Naive B cell (primary cell): Measurements from ENCODE around the gene NAAA. TPM values are rescaled to one million over a fixed set of nuclear protein-coding genes. Genes with fewer than 3 reads are reported as not detected.
"Not testable (repeated sequence)": the region's sequence is repeated elsewhere in the genome, so short reads cannot be mapped to it uniquely, and the experiment has no call there.

Experiments
- ATAC-seq, 2 donors: fragments of 150-1000 bp; cut with Tn5 transposase; 2 replicates each; pipeline ENCODE4 v1.10.0; 2021; ENCODE audit warnings: low read depth in 2 of 2, mild to moderate bottlenecking in 2 of 2, moderate library complexity in 2 of 2
- DNase-seq: peaks from one replicate; pipeline ENCODE4 v3.0.0; 2022
- H3K27ac Mint-ChIP-seq, 6 donors: one replicate each; pipeline ENCODE4 v1.8.0; 2020 to 2022; ENCODE audit warnings: mild to moderate bottlenecking in 6 of 6, mixed read lengths in 6 of 6, moderate library complexity in 5 of 6, inconsistent platforms in 2 of 6
- H3K27me3 Mint-ChIP-seq, 3 donors: one replicate each; pipeline ENCODE4 v1.8.0; 2021 to 2022; ENCODE audit warnings: mixed read lengths in 3 of 3, mild to moderate bottlenecking in 1 of 3
- H3K36me3 Mint-ChIP-seq, 2 donors: one replicate each; pipeline ENCODE4 v1.8.0; 2020 to 2022; ENCODE audit warnings: mixed read lengths in 2 of 2, inconsistent platforms in 1 of 2, mild to moderate bottlenecking in 1 of 2
- H3K4me1 Mint-ChIP-seq, 3 donors: one replicate each; pipeline ENCODE4 v1.8.0; 2020 to 2022; ENCODE audit warnings: mixed read lengths in 3 of 3, inconsistent platforms in 1 of 3, mild to moderate bottlenecking in 1 of 3, moderate library complexity in 1 of 3
- H3K4me3 Mint-ChIP-seq, 8 donors: one replicate each; pipeline ENCODE4 v1.8.0; 2020 to 2022; ENCODE audit warnings: mild to moderate bottlenecking in 8 of 8, mixed read lengths in 8 of 8, moderate library complexity in 8 of 8, inconsistent platforms in 2 of 8
- H3K9me3 Mint-ChIP-seq, 7 donors: one replicate each; pipeline ENCODE4 v1.8.0; 2020 to 2022; ENCODE audit warnings: mixed read lengths in 7 of 7, mild to moderate bottlenecking in 5 of 7, inconsistent platforms in 2 of 7, moderate library complexity in 1 of 7
- polyA plus RNA-seq, 6 donors: library from polyadenylated mRNA; unstranded; fragments of 300-500 nt; fragmentation: Illumina TruSeq; gene quantifications; one replicate each; pipeline ENCODE4 v1.2.3, GENCODE V29; 2021; ENCODE audit warnings: low read depth in 6 of 6

NAAA gene
- polyA plus RNA-seq, 6 donors from 2014 or later = 32.6 to 53.0 (median 42.9) TPM

- DNase-seq (no peak), ATAC-seq (peak; percentile 71 to 75)
- H3K27me3 Mint-ChIP-seq = no peaks in the 10 kb centered on the region
- H3K4me1 Mint-ChIP-seq = peaks cover 0 to 9% (median 8%) of the 10 kb centered on the region in 3 donors
- no peak overlapping the region for H3K4me3 Mint-ChIP-seq
- H3K9me3 Mint-ChIP-seq = no peaks in the 10 kb centered on the region
- peak overlapping the region in 3 of 6 donors; percentile 19 to 85 (median 52) for H3K27ac Mint-ChIP-seq
- H3K36me3 Mint-ChIP-seq = peaks cover 6 to 8% of the 10 kb centered on the region in 2 donors
Measured at GRCh38 chr4:75948822-75949444, 8.1 kb upstream of the NAAA start.

GRCh38 chr4:75939890-75940691, 722 bp downstream of the NAAA start:
- H3K9me3 Mint-ChIP-seq = no peaks in the 10 kb centered on the region
- ATAC-seq (peak; percentile 56 to 57), DNase-seq (peak; percentile 49)
- peak overlapping the region; percentile 78 to 97 (median 95) for H3K27ac Mint-ChIP-seq
- H3K4me3 Mint-ChIP-seq = peak overlapping the region; percentile 94 to 100 (median 99)
- H3K36me3 Mint-ChIP-seq = no peaks in the 10 kb centered on the region
- peaks cover 0 to 20% (median 19%) of the 10 kb centered on the region in 3 donors for H3K4me1 Mint-ChIP-seq
- no peaks in the 10 kb centered on the region for H3K27me3 Mint-ChIP-seq

DNA sequence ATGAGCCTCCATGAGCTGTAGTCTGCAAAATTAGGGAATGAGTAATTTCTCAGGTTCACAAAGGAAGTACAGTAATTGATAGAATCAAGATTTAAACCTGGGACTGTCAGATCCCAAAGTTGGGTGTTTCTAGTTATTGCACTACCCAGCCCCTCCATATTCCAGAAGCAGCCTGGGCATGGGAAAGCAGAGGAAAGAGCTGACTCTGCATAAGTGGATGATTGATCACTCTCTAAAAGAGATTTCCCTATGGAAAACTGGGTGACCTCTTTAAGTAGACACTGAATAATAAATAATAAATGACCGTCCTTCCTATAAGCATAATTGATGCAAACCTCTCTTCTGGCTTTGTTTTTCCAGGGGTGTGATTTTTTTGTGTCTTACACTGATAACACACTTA, 5.2 kb downstream of the NAAA start:
- H3K4me1 Mint-ChIP-seq = peaks cover 0 to 19% (median 16%) of the 10 kb centered on the region in 3 donors
- H3K36me3 Mint-ChIP-seq = peaks cover 4 to 7% of the 10 kb centered on the region in 2 donors
- H3K27ac Mint-ChIP-seq = no peak overlapping the region
- ATAC-seq (no peak), DNase-seq (no peak)
- no peak overlapping the region for H3K4me3 Mint-ChIP-seq
- H3K9me3 Mint-ChIP-seq = no peaks in the 10 kb centered on the region
- no peaks in the 10 kb centered on the region for H3K27me3 Mint-ChIP-seq

GRCh38 chr4:75930152-75930551, 10.7 kb downstream of the NAAA start:
- no peaks in the 10 kb centered on the region for H3K9me3 Mint-ChIP-seq
- no peak overlapping the region for H3K4me3 Mint-ChIP-seq
- H3K4me1 Mint-ChIP-seq = no peaks in the 10 kb centered on the region
- H3K27ac Mint-ChIP-seq = peak overlapping the region in 1 of 6 donors; percentile 6
- no peak for ATAC-seq
- H3K36me3 Mint-ChIP-seq = peaks cover 17 to 26% of the 10 kb centered on the region in 2 donors
- no peak for DNase-seq
- H3K27me3 Mint-ChIP-seq = no peaks in the 10 kb centered on the region

- H3K36me3 Mint-ChIP-seq = peaks cover 18 to 31% of the 10 kb centered on the region in 2 donors
Measured at GRCh38 chr4:75924916-75925315, 15.9 kb downstream of the NAAA start.

DNA sequence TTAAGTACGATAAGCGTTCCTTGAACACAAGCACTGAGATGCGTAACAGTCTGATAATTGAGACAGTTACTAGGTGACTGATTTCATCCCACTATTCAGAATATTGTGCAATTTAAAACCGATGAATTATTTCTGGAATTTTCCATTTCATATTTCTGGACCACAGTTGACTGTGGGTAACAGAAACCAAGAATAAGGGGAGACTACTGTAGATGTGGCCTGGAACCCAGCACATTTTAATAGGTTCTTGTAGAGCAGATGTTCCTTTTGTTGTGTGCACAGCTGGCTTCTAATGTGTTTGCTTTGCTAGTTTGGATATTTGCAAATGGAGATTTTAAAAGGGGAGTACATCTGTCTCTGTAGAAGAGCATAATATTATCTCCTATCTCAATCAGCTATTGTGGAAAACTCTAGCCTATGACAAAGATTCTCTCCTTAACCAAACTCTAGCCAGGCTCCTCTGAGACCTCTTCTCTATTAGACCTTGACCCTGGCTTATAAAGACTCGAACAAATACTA, 16.4 kb downstream of the NAAA start:
- Mint-ChIP-seq H3K4me1 (no peaks in the 10 kb centered on the region), H3K4me3 (no peak overlapping the region), H3K36me3 (peaks cover 18 to 31% of the 10 kb centered on the region in 2 donors), H3K9me3 (no peaks in the 10 kb centered on the region), H3K27me3 (no peaks in the 10 kb centered on the region), H3K27ac (peak overlapping the region in 1 of 6 donors; percentile 12)
- DNase-seq (no peak), ATAC-seq (no peak)

More at GRCh38 chr4:75924916-75925315, 15.9 kb downstream of the NAAA start:
- not testable (repeated sequence) for DNase-seq, H3K27me3 Mint-ChIP-seq, H3K27ac Mint-ChIP-seq, ATAC-seq, H3K4me1 Mint-ChIP-seq, H3K9me3 Mint-ChIP-seq, H3K4me3 Mint-ChIP-seq

DNA sequence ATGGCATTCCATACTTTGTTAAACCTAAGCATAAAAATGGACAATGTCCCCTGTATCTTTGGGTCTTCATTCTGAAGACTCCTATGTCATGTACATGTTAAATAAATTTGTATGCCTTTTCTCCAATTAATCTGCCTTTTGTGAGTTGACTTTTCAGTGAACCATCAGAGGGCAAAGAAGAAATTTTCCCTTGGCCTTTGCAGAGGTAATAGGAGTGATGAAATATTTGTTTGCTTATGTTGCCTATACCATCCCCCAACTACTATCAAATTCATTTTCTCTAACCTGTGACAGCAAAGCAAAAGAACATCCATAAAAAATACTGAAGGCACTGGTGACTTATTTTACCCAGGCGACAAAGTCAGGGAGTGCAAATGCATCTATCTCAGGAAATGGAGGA, 18.2 kb downstream of the NAAA start:
- no peak for DNase-seq
- Mint-ChIP-seq H3K9me3 (no peaks in the 10 kb centered on the region), H3K4me3 (no peak overlapping the region), H3K27me3 (no peaks in the 10 kb centered on the region), H3K36me3 (peaks cover 12 to 24% of the 10 kb centered on the region in 2 donors), H3K4me1 (no peaks in the 10 kb centered on the region), H3K27ac (no peak overlapping the region)
- ATAC-seq = no peak

GRCh38 chr4:75921910-75922309, 18.9 kb downstream of the NAAA start:
- no peak overlapping the region for H3K27ac Mint-ChIP-seq
- peaks cover 12 to 24% of the 10 kb centered on the region in 2 donors for H3K36me3 Mint-ChIP-seq
- no peak overlapping the region for H3K4me3 Mint-ChIP-seq
- no peak for ATAC-seq
- H3K27me3 Mint-ChIP-seq = no peaks in the 10 kb centered on the region
- no peak for DNase-seq
- H3K4me1 Mint-ChIP-seq = no peaks in the 10 kb centered on the region
- H3K9me3 Mint-ChIP-seq = no peaks in the 10 kb centered on the region

DNA sequence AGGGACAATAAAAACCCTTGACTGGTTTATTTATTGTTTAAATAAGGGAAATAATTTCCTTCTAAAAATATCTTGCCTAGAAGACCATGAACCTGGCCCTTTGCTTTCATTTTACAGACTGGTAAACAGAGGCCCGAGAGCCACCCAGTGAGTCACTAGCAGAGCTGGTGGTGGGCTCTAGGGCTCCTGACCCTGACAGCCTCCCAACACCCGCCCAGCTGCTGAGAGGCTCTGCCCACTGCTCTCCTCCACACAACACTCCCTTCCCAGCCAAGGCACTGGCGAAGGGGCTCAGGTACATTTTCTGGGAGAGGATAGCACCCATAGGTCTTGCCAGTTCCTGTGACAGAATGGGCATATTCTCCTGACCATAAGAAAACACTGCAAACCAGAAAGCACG, 20.5 kb downstream of the NAAA start:
- ATAC-seq (no peak), DNase-seq (no peak)
- Mint-ChIP-seq H3K27ac (no peak overlapping the region), H3K9me3 (no peaks in the 10 kb centered on the region), H3K36me3 (peaks cover 12 to 20% of the 10 kb centered on the region in 2 donors), H3K4me1 (no peaks in the 10 kb centered on the region), H3K27me3 (no peaks in the 10 kb centered on the region), H3K4me3 (no peak overlapping the region)

DNA sequence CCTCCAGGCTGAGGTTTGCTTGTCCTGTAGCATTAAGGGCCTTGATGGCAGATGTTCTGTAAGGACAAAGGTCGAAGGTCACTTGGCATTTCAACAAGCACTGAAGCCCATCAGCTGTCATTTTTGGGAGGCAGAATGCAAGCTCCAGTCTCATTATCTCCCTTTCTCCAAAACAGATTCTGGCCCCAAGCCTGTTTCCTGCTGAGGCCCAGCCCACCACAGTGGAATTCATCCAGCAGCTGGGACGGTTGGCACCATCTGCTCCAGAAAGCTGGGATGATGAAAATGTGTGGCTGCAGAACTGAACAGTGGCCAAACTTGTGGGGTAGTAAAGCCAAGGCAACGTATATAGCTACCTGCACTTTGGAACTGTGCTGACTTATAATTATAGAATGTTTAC, 20.9 kb downstream of the NAAA start:
- H3K4me3 Mint-ChIP-seq = no peak overlapping the region
- no peaks in the 10 kb centered on the region for H3K9me3 Mint-ChIP-seq
- H3K36me3 Mint-ChIP-seq = peaks cover 12 to 16% of the 10 kb centered on the region in 2 donors
- H3K27ac Mint-ChIP-seq = no peak overlapping the region
- no peaks in the 10 kb centered on the region for H3K4me1 Mint-ChIP-seq
- no peaks in the 10 kb centered on the region for H3K27me3 Mint-ChIP-seq
- DNase-seq = no peak
- ATAC-seq = no peak

DNA sequence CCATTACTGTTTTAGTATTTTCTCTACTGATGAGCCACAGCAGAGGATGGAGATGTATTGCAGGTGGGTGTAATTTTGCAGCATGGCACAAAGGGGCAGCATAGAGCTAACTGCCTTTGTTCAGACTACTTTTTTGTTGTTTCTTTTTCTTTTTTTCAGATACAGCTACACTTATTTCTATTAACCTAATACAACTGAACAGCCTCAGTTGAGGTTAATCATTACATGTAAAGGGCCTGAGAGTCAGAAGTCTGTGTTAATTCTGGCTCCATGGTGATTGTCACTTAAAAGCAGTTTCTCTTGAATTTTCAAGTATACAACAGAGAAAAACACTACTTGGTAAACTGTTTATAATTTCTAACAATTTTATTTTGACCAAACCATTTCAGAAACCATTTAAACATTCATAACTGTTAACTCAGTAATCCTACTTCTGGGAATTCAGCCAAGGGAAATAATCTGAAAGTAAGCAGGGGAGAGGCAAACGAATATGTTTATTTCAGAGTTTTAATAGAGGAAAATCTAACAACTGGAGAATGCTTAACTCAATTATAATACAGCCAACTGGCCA, 24.6 kb downstream of the NAAA start:
- no peaks in the 10 kb centered on the region for H3K4me1 Mint-ChIP-seq
- H3K36me3 Mint-ChIP-seq = peaks cover 8 to 9% of the 10 kb centered on the region in 2 donors
- no peak overlapping the region for H3K27ac Mint-ChIP-seq
- ATAC-seq (peak; percentile 46 to 53), DNase-seq (peak; percentile 31)
- peaks cover 0 to under 1% (median 0%) of the 10 kb centered on the region in 7 donors for H3K9me3 Mint-ChIP-seq
- H3K4me3 Mint-ChIP-seq = no peak overlapping the region
- H3K27me3 Mint-ChIP-seq = no peaks in the 10 kb centered on the region

GRCh38 chr4:75912968-75913367, 27.8 kb downstream of the NAAA start:
- H3K27me3 Mint-ChIP-seq = no peaks in the 10 kb centered on the region
- peak overlapping the region in 1 of 6 donors; percentile 47 for H3K27ac Mint-ChIP-seq
- ATAC-seq (no peak), DNase-seq (no peak)
- peaks cover 0 to 6% (median 0%) of the 10 kb centered on the region in 7 donors for H3K9me3 Mint-ChIP-seq
- peaks cover 0 to 9% of the 10 kb centered on the region in 2 donors for H3K36me3 Mint-ChIP-seq
- peaks cover 0 to 6% (median 0%) of the 10 kb centered on the region in 3 donors for H3K4me1 Mint-ChIP-seq
- H3K4me3 Mint-ChIP-seq = no peak overlapping the region

DNA sequence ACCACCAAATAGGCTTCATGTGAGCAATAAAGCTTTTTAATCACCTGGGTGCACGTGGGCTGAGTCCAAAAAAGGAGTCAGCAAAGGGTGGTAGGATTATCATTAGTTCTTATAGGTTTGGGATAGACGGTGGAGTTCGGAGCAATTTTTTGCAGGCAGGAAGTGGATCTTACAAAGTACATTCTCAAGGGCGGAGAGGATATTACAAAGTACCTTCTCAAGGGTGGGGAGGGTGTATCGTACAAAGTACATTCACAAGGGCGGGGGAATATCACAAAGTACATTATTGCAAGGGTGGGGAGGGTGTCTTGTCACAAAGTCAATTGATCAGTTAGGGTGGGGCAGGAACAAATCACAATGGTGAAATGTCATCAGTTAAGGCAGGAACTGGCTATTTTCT, 30.0 kb downstream of the NAAA start:
- not testable (repeated sequence) for H3K27me3 Mint-ChIP-seq, H3K4me3 Mint-ChIP-seq, H3K36me3 Mint-ChIP-seq, ATAC-seq, H3K9me3 Mint-ChIP-seq, DNase-seq, H3K27ac Mint-ChIP-seq, H3K4me1 Mint-ChIP-seq
